MV-4-11 (cell line): ENCODE measurements around the gene RREB1.
"Not testable (repeated sequence)": the region's sequence is repeated elsewhere in the genome, so short reads cannot be mapped to it uniquely, and the experiment has no call there.

Experiments
- DNase-seq: peaks from one replicate; lab custom pipeline; 2025; lab: John Stamatoyannopoulos, UW

Gene RREB1

GRCh38 chr6:7143476-7143974 lies 35.8 kb downstream of the RREB1 start:
- DNase-seq = peak; percentile 71

- DNase-seq = no peak
These were observed 37.3 kb downstream of the RREB1 start for GRCh38 chr6:7144872-7145584.

- DNase-seq = no peak
These were observed 37.8 kb downstream of the RREB1 start for GRCh38 chr6:7145585-7145884.

- peak; percentile 83 for DNase-seq
These were observed 38.4 kb downstream of the RREB1 start for GRCh38 chr6:7145885-7146828.

- no peak for DNase-seq
These were observed 39.4 kb downstream of the RREB1 start for GRCh38 chr6:7147051-7147671.

GRCh38 chr6:7148100-7148822 lies 40.5 kb downstream of the RREB1 start:
- DNase-seq = no peak

- DNase-seq = peak; percentile 72
These were observed 42.8 kb downstream of the RREB1 start for GRCh38 chr6:7150381-7151064.

GRCh38 chr6:7151381-7151780 lies 43.6 kb downstream of the RREB1 start:
- no peak for DNase-seq

GRCh38 chr6:7152462-7152861 lies 44.7 kb downstream of the RREB1 start:
- DNase-seq = no peak

- DNase-seq = peak; percentile 57
These were observed 46.0 kb downstream of the RREB1 start for GRCh38 chr6:7153789-7154188.

- peak; percentile 100 for DNase-seq
These were observed 46.8 kb downstream of the RREB1 start for GRCh38 chr6:7154341-7155139.

GRCh38 chr6:7155871-7156579 lies 48.3 kb downstream of the RREB1 start:
- no peak for DNase-seq

- no peak for DNase-seq
These were observed 49.0 kb downstream of the RREB1 start for GRCh38 chr6:7156643-7157278.

GRCh38 chr6:7157307-7157706 lies 49.5 kb downstream of the RREB1 start:
- not testable (repeated sequence) for DNase-seq

GRCh38 chr6:7157752-7158616 lies 50.2 kb downstream of the RREB1 start:
- no peak for DNase-seq

GRCh38 chr6:7159790-7160525 lies 52.2 kb downstream of the RREB1 start:
- DNase-seq = no peak

- DNase-seq = no peak
These were observed 53.5 kb downstream of the RREB1 start for GRCh38 chr6:7161253-7161623.

GRCh38 chr6:7161845-7162244 lies 54.1 kb downstream of the RREB1 start:
- no peak for DNase-seq
